HG03520 (cell line): Measurements from ENCODE around the gene ALDH4A1.

Experiments used
- ATAC-seq: cut with Tn5 transposase; IDR thresholded peaks from one replicate; pipeline ENCODE4 v1.9.1; 2021; ENCODE audit warnings: mild to moderate bottlenecking, moderate library complexity; ENCODE audit not compliant: unreplicated experiment

ALDH4A1 gene, protein sequence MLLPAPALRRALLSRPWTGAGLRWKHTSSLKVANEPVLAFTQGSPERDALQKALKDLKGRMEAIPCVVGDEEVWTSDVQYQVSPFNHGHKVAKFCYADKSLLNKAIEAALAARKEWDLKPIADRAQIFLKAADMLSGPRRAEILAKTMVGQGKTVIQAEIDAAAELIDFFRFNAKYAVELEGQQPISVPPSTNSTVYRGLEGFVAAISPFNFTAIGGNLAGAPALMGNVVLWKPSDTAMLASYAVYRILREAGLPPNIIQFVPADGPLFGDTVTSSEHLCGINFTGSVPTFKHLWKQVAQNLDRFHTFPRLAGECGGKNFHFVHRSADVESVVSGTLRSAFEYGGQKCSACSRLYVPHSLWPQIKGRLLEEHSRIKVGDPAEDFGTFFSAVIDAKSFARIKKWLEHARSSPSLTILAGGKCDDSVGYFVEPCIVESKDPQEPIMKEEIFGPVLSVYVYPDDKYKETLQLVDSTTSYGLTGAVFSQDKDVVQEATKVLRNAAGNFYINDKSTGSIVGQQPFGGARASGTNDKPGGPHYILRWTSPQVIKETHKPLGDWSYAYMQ

DNA sequence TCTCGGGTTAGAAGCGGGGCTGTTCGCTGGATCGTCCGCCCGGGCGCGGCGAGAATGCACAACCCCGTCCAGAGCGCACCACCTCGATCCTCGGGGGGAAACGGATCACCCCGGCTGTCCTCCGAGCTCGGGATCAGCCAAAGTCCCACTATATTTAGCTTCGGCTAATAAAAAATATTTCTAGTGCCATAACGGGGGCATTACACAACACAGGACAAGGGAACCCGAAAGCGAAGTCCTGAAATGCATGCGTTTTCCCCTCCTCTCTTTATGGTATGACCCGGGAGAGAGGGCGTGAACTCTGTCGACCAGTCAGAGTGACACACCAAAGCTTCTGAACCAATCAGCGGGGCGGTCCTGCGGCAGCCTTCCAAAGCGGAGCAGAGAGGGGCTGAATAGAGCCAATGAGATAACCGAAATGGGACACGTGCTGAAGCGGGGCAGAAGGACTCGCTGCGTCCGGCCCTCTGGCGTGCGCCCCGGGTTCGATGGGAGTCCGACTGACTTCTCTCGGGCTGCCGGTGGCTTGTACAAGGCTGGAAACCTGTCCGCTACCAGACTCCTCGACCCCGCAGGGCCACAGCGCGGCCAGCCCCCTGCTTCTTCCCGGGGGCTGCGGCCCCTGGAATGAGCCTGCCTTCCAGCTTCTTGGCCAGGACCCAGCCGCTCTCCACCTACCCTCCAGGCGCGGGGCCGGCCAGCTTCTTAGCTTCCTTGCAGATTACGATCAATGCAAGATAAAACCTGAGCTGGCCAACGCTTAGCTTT lies at the start of gene ALDH4A1:
ALDH4A1 (minus strand) TSS at position 33 of the 768 bp plus-strand sequence; CDS start at position 1, 32 bp downstream.
- ATAC-seq: peak; percentile 95

DNA sequence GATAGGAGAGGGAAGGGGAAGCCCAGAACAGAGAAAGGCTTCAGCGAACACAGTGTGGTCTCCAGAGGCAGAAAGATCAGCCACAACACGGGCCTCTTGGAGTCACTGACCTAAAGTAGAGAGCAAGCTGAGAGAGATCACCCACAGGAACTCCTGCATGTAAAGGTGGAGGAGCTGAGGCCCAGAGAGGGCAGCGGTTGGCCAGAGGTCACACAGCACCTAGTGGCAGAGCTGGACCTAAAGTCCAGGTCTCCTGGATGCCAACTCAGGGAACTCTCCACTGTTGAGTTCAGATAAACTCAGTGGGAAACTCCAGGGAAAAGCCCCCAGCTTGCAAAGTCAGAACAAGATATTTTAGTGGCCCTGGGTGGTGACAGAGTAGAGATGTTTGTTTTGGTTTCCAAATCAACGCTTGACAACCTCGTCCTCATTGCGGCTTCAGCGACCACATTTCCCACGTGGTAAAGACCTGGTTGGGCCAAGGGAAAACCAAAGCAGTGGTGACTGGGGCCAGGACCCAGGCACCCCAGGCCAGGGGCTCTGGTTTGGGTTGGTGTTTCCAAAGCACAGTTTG lies 49.5 kb upstream of the ALDH4A1 start:
- peak; percentile 39 for ATAC-seq

DNA sequence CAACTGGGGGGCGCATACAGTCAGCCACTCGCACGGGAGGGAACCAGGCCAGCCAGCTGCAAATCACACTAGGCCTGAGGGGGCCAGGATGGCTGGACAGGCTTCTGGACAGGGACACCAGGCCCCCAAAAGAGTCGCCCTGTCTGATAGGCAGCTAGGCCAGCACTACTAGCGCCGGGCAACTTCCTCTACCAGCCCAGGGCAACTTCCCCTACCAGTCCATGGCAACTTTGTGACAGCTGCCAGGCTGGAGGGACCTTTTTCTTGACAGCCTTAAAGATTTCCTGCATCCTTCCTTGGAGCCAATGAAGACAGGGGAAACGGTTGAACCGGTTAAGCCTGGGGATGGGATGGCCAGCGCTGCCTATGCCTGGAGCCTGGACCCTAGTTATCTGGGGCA lies 49.1 kb upstream of the ALDH4A1 start:
- ATAC-seq: no peak

DNA sequence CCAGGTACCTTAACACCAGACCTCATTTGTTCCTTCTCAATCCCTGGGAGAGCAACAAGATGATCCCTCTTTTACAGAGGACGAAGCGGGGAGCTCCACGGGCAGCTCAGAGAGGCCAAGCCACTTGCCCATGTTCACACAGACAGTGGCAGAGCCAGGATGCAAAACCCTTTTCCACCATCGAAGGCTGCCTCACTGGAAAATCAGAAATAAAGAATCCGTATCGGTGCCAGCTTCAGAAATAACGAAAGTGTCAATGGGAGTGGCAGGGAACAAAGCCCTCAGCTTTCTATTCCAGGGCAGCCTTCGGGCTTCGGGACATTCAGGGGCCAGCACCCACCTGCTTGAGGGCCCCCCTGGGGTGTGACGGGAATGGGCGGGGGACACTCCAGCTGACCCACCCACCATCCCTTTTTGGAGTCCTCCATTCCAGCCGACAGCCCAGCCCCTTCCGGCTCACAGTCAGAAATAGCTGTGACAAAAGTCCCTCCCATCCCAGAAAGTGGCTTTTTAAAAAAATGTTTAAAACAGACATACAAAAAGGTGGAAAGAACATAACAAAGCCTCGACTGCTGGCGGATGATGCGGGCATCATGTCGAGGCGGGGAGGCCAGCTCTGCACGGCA lies 48.2 kb upstream of the ALDH4A1 start:
- ATAC-seq: no peak

DNA sequence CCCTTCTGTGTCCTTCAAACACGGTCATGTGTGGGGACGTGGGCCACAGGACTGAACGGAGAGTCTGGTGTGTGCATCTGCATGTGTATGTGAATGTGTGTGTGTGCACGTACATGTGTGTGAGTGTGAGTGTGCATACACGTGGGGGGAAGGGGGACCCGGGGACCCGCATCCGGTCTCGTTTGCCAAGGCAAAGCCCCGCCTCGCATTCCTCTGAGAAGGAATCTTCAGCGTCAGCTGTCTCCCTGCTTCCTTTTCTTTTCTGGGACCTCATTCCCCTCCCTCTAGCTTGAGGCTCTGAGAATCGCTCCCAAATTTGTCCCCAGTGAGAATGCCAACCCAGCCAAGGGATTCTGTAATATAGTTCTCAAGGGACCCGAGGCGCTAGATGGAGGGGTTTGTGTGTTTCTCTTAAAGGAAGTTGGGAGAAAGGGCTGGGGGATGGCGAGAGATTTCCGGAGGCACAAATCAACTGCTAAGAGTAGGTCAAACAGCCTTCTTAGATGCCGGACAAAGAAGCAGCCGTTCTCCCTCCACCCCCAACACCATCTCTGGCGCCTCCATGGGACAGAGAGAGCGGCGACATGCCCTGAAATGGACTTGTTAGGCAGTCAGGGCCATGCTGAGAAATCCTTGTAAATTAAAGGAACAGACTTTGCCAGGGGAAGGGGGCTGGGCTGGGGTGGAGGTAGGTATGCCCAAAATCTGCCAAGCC lies 47.5 kb upstream of the ALDH4A1 start:
- no peak for ATAC-seq

DNA sequence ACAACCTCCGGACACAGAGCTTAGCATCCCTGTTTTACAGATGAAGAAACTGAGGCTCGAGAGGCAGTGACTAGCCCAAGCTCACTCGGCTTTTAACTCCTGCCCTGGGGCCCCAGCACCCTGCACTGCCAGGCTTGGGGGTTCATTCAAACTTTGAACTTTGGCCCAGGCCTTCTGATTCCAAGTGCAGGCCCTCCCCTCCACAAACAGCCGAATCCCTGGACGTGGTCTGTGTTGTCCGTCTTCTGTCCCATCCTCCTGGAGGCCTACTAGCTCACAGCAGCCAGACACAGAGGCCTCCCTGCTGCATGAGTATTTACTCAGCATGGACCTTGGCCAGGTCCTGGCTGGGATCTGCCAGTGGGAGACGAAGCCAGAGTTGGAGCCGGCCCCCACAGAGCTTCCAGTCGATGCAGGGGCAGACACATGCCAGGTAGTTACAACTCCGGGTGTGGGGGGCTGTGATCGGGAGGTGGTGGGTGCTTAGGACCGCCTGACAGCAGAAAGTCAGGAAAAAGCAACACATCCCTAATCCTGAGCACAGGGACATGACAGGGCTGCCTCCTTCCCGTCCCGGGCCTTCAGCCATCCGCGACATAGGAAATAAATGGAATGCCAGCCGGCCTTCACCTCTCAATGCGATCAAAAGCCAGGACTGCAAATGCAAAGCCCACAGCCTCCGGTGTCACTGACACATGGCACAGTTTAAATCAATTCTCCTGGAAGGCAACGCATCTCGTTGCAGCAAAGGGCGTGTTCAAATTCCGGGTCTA lies 46.7 kb upstream of the ALDH4A1 start:
- ATAC-seq: no peak

DNA sequence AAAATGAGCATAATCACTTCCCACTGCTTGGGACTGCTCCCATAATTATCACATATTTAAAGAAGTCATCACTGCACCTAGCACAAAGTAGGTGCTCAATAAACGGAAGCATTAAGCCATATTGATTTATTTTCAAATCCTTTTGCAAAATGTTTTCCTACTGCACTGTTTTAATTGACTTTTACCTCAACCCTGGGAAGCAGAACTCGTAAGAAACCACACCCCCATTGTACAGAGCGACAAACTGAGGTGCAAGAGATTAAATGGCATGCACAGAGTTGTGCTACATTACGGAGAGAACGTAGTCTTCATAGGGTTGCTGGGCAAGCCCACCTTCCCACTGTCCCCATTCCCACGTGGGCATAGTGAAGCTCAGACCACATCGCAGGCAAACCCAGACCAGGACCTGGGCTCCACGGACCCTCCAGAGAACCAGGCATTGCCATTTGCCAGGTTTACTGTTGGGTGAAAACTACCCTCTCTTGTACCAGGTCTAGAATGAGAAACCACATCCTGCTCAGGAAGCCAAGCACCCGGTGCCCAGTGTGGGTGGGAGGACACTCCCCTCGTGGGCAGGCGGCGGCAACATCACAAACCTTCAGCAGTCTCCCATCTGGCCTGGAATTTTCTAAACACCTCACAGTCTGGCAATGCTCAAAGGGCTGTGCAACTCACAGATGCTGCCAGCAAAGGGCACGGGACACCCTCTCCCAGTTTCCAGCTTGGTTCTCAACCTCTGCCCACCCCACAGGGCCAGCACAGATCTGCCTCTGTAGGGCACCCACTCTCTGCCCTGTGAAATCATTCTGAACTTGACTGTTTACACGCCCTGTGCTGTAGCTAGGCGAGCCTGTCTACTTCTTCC lies 45.9 kb upstream of the ALDH4A1 start:
- no peak for ATAC-seq

DNA sequence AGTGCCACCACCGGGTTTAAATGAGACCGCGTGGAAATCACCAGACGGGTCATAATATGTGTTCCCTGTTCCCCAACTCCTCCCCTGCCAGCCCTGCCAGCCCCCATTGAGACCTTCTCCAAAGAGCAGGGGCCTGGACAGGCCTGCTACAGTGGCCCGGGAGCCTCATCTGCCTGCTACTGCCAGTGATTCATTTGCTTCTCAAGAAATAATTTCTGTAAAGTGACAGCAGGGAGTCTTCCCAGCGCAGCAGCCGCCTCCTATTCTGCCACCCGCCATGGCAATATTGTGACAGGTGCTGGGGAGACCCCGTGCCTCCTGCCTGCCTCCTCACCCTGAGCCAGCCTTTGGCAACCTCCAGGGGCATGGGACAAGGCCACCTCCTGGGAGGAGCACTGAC lies 45.2 kb upstream of the ALDH4A1 start:
- no peak for ATAC-seq

DNA sequence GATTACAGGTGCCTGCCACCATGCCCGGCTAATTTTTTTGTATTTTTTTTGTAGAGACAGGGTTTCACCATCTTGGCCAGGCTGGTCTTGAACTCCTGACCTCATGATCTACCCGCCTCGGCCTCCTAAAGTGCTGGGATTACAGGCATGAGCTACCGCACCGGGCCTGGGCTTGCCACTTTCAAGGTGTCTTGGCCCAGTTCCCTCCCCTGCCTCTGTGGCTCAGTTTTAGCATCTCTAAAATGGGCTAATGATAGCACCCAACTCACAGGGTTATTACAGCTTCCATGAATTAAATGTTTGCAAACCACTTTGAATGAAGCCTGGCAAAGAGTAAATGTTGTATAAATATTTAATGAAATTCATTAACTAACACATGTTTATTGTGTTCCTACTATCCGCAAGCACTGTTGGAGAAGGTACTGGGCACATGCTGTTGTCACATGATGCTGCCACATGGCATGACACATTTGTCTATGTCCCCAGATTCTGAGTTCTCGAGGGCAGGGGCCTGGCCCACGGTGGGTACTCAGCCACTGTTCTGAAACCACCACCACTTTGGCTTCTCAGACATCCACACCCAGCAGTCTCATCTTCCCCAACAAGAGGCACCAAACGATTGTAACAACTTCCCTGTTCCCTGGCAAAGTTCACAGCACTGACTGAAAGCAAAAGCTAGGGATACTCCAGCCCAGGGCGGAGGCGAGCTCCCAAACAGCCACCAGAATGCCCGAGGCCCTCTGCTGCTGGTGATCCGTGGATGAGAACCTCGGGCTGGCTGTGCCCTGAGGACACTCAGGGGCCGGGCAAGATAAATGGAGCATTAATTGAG lies 44.4 kb upstream of the ALDH4A1 start:
- no peak for ATAC-seq

DNA sequence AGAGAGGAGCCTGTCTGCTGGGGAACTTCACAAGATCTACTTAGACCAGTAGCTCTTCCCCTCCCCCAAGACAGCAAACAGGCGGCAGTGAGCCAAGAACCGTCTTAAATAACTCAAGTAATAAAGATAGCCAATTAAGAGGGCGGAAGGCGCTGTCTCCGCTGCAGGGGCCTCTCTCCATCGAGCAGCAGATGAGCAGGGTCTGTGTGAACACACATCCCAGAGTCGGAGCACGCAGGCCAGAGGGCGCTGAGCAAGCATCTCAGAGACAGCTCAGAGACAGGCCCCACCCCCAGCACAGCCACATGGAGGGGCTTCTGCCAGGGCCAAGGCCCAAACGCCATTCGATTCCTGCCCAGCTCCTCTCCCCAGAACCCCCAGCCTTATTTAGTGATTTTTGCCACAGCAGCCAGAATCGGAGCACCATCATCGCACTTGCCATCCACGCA lies 43.1 kb upstream of the ALDH4A1 start:
- no peak for ATAC-seq

DNA sequence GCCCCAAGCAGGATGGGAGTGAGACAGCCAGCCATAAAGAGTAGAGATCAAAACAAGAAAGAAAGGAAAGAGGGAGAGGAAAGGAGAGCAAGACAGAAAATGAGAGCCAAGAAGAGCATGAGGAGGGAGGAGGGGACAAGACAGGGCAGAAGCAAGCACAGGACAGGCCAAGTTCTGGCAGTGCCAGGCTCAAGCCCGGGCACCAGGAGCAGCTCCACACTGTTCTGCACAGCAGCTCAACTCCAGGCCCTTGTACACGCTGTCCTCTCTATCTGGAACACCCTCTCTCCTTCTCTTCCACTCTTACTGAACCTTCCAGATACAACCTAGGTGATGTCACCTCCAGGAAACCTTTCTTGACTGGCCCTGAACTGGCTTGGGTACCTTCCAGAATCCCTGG lies 42.5 kb upstream of the ALDH4A1 start:
- ATAC-seq: no peak

DNA sequence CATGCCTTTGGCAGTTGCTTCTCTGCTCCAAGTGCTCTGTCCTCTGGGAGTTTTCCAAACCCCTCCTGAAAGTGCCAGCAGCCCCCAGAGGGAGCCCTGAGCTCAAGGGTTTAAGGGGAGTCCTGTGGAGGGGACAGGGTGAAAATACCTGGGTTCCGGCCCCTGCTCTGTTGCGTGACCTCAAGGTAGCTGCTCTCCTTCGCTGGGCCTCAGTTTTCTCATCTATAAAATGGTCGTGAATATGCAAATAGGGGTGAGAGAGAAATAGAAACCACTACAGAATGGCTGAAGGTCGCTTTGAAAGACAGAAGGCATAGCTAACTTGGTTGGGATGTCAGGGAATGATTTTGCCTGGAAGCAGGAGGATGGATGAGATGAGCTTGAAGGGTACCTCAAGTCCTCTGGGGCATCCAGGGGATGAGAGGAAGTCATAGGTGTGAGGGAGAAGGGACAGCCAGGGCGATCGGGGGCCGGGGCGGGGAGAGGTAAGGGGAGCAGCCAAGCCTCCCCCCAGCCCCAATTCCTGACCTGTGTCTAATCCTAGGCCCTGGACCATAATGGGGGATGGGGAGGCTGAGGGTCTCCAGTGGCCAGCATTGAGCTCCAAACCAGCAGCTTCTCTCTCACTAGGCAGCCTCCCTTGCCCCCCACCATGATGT lies 41.7 kb upstream of the ALDH4A1 start:
- no peak for ATAC-seq

DNA sequence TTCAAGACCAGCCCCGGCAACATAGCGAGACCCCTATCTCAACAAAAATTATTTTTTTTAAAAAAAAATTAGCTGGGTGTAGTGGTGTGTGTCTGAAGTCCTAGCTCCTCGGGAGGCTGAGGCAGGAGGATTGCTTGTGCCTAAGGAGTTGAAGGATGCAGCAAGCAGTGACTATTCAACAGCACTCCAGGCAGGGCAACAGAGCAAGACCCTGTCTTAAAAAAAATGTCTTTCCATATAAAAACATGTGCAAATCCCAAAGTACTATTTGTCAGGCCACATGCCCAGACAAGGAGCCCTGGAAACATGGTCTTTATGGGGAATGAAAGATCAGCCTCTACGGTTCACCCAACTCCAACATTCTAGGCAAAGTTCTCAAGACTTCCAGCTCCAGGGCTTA lies 40.8 kb upstream of the ALDH4A1 start:
- ATAC-seq: no peak

DNA sequence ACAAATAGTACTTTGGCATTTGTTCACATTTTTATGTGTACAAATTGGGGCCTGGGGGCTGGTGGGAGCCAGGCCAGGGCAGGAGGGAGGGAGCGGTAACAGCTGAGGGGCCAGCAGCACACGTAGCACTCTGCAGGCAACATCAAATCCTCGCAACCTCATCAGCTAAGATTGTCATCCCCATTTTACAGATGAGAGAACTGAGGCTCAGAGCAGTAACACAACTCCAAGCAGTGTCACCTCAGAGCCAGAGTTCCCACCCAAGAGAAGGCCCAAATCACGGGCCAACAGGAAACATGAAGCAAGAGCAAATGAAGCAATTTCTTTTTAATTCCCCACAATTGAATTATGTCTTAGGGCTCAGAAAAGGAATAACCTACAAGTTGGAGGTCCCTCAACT lies 40.0 kb upstream of the ALDH4A1 start:
- ATAC-seq: no peak

DNA sequence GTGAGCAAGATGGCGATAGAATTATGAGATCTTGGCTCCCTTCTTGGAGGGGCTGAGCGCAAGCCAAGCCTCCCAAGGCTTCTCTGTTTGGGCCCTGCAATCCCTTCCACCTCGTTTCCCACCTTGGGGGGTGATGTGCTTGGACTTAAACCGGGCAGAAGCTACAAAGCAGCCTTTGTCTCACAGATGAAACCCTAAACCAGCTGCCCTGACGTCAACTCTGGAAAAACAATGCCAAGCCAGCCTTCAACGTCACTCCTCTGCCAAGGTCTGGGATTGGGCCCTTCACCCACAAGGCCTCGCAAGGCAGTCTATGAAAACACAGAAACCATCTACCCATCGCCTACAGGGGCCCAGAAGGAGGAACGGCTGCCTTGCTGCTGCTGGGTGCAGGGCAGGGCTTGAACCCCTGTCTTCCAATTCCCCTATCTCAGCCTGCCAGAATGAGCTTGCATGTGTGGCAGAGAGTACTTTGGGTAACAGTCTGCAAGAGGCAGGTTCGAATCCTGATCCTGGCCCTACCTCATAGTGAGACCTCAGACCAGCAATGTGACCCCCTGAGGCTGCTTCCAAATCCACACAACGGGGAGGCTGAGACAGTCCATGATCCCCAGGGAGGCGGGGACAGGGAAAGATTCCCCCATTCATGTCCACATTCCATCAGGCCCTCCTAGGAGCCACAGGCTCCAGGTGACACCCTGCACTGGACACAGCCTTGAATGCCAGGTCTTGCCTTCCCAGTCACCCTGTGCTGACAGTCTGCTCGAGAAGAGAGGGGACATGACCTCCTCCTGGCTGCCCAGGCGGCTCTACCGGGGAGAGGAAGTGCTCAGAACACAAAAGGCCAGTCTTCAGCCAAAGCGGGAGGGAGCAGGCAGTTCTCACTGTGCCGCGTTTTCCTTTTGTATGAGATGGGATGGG lies 39.1 kb upstream of the ALDH4A1 start:
- no peak for ATAC-seq

DNA sequence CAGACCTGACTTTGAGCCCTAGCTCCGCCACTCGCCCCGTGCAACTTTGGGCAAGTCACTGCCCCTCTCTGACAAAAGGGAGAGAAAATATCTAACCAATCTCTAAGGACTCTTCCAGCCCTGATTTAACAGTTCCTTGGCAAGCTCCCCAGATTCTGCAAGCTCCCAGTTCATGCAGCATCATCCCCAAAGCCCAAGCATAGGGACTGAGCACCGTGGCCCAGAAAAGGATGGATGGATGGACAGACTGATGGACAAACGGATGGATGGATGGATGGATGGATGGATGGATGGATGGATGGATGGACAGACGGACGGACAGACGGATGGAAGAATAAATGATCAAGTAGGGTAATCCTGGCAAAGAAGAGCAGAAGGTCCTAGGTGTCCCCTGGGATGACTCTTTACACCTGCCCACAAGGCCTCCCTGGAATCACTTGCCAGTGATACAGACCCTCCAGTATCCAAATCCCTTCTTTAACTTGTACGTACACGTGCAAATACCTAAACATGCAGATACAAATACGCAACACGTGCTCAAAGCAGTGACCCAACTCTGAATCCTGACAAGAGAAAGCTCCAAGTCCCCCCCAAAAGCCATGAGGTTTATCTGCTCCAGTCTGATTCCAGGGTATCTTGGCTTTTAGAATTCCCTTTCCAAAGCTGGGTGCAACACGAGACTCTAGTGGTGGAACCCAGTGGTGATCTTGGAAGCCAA lies 38.1 kb upstream of the ALDH4A1 start:
- no peak for ATAC-seq
